Skeletal muscle tissue (tissue), 4 donors: ENCODE results near the gene KDM4B. TPM values are rescaled to one million over a fixed set of nuclear protein-coding genes. Genes with fewer than 3 reads are reported as not detected.

ENCODE experiments used
- H3K27ac ChIP-seq: one replicate; pipeline ENCODE4 v1.7.0; 2013; ENCODE audit warnings: mild to moderate bottlenecking, low read depth, low read length, inconsistent platforms
- H3K27me3 ChIP-seq, 3 donors: one replicate each; pipeline ENCODE4 v1.7.0; 2013; ENCODE audit warnings: low read length in 3 of 3; ENCODE audit not compliant: control insufficient read depth in 3 of 3, insufficient read depth in 3 of 3
- H3K36me3 ChIP-seq, 3 donors: one replicate each; pipeline ENCODE4 v1.7.0; 2013; ENCODE audit warnings: low read length in 3 of 3; ENCODE audit not compliant: control insufficient read depth in 3 of 3, insufficient read depth in 3 of 3
- H3K4me1 ChIP-seq, 3 donors: one replicate each; pipeline ENCODE4 v1.7.0; 2013; ENCODE audit warnings: low read length in 3 of 3, mild to moderate bottlenecking in 3 of 3; ENCODE audit not compliant: control insufficient read depth in 3 of 3, insufficient read depth in 3 of 3
- H3K4me3 ChIP-seq, 3 donors: one replicate each; pipeline ENCODE4 v1.7.0; 2013; ENCODE audit warnings: low read length in 3 of 3
- H3K9ac ChIP-seq, 3 donors: one replicate each; pipeline ENCODE4 v1.7.0; 2013; ENCODE audit warnings: low read length in 3 of 3, mild to moderate bottlenecking in 3 of 3, moderate library complexity in 2 of 3, low read depth in 1 of 3
- H3K9me3 ChIP-seq, 3 donors: one replicate each; pipeline ENCODE4 v1.7.0; 2013; ENCODE audit warnings: low read length in 3 of 3; ENCODE audit not compliant: control insufficient read depth in 3 of 3
- total RNA-seq: library from RNA; depleted of rRNA; stranded (reverse); fragments of >200 nt; gene quantifications from one replicate; pipeline ENCODE4 v1.2.3, GENCODE V29; 2014
- donor health status: Osteomylitis.

Gene KDM4B
- total RNA-seq, 1 donor from 2014 or later, result 11.5 TPM

DNA sequence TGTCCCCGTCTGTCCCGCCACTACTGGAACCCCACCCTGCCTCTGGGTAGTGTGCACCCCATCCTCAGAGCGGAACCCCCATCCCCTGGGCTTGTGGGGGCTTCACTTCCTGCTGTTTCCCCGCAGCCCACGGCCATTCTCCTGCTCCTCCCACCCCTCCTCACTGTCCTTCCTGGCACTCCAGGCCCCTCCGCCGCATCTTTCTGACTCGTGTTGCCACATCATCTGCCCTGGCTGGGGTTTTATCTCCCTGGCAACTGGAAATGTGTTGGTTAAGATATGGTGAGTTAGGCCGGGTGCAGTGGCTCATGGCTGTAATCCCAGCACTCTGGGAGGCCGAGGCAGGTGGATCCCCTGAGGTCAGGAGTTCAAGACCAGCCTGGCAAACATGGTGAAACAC is 37.3 kb downstream of the KDM4B start:
- no peaks in the 10 kb centered on the region for H3K27me3 ChIP-seq
- no peak overlapping the region for H3K9ac ChIP-seq
- no peaks in the 10 kb centered on the region for H3K9me3 ChIP-seq
- H3K36me3 ChIP-seq, result peaks cover 0 to 2% (median 0%) of the 10 kb centered on the region in 3 donors
- H3K4me1 ChIP-seq, result peaks cover 2 to 9% (median 3%) of the 10 kb centered on the region in 3 donors
- H3K4me3 ChIP-seq, result no peak overlapping the region
- no peak overlapping the region for H3K27ac ChIP-seq

DNA sequence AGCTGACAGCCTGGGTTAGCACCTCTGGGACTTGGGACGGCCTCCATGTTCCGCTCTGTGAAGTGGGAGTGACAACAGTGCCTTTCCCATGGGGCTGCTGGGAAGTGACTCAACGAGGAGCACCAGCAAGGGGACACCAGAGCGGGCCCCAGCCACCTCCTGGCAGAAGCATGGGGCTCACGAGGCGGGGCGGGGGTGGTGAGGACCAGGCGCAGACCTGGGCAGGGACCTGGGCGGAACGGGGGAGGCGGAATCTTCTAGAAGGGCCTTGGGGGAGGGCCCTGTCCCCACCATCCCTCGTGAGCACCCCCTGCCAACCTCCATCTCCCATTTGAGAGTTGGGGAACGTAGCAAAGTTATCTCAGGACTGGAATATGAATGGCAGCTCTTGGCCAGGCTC is 37.9 kb downstream of the KDM4B start:
- H3K27me3 ChIP-seq, result no peaks in the 10 kb centered on the region
- H3K36me3 ChIP-seq, result peaks cover 0 to 2% (median 0%) of the 10 kb centered on the region in 3 donors
- no peaks in the 10 kb centered on the region for H3K9me3 ChIP-seq
- H3K4me1 ChIP-seq, result peaks cover 2 to 13% (median 3%) of the 10 kb centered on the region in 3 donors
- H3K27ac ChIP-seq, result no peak overlapping the region
- H3K4me3 ChIP-seq, result no peak overlapping the region
- H3K9ac ChIP-seq, result no peak overlapping the region

DNA sequence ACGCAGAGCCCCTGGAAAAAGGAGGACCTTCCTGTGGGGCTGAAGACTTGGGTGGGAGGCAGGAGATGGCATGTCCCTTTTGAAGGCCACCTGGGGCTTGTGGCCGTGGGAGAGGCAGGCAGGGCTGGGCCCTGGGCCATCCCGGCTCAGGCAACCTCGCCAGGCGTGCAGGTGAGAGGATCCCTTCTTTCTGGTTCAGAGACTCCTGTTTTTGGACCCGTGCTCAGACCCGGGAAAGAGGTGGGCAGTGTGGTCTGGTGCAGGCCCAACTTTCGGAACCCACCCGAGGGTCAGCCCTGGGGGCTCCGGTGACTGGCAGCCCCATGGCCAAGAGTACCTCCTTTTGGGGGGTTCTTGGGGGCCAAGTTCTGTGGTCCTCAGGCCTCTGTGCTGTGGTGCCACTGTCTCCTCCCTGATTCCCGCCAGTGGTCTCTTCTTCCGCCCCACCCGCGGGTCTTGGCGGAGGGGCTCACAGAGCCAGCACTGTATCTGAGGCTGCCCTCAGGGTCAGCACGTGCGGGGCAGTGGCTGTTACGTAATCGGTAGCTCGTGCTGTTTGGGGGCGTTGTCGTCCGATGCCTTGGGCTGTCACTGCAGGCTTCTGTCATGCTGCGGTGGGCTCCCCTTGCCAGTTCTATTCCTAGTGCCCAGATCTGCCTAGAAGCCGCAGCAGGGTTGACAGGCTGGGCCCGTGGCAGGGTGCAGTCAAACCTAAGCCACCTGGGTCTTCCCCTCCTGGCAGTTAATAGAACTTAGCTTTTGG is 42.7 kb downstream of the KDM4B start:
- H3K27me3 ChIP-seq, result no peaks in the 10 kb centered on the region
- H3K4me1 ChIP-seq, result peaks cover 0 to 14% (median 0%) of the 10 kb centered on the region in 3 donors
- H3K36me3 ChIP-seq, result peaks cover 1 to 8% (median 5%) of the 10 kb centered on the region in 3 donors
- no peak overlapping the region for H3K9ac ChIP-seq
- H3K4me3 ChIP-seq, result no peak overlapping the region
- H3K27ac ChIP-seq, result no peak overlapping the region
- no peaks in the 10 kb centered on the region for H3K9me3 ChIP-seq

DNA sequence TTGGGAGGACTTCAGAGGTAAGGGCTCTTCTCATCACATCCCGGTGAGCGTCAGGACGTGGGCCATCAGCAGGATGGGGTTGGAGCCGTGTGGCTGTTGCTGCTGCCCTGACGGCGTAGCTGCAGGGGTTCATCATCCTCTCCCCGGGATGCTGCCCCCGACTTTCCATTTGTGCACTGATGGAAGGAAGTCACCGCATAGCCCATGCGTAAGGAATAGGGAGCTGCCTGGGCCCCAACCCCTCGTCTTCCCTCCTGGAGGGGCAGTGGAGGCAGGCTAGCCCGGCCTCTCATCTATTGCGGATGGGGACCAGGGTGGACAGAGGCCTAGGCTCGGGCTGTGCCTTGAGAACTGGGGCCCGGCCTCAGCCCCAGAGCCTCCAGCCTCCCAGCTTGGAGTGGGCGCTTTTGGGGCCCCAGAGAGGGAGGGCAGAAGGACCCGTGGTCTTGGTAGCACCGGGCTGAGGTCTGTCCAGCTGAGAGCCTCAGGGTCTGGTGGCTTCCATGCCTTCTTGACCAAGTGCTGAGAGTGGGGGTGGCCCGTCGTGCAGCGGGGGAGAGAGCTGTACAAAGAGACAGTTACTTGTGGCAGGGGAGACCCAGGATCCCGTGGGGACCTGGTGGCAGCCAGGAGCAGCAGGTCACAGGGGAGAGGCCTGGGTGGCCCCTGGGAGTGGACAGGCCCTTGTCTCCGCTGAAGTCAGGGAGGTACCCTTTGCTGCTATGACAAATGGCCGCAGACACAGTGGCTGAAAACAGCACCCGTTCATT is 44.0 kb downstream of the KDM4B start:
- peaks cover 0 to 14% (median 0%) of the 10 kb centered on the region in 3 donors for H3K4me1 ChIP-seq
- no peaks in the 10 kb centered on the region for H3K27me3 ChIP-seq
- H3K27ac ChIP-seq, result no peak overlapping the region
- H3K4me3 ChIP-seq, result no peak overlapping the region
- no peaks in the 10 kb centered on the region for H3K9me3 ChIP-seq
- H3K36me3 ChIP-seq, result peaks cover 9 to 13% (median 10%) of the 10 kb centered on the region in 3 donors
- H3K9ac ChIP-seq, result peak overlapping the region in 1 of 3 donors; percentile 16

DNA sequence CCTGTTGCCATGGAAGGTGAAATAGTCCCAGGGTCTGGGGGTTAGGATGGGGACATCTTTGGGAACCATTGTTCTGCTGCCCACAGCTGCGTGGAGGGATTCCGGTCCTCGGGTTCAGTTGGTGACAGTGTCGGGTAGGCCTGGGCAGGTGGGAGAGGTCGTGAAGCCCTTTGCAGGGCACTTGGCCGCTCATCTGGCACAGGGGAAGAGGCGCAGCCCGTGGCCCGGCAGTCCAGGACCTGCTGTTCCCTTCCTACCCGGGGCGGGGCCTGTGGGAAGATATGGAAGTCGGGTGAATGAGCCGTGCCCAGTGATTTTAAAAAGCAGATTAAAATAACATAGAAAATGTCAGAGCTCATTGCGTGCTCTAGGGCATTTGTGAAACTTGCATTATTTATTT is 44.8 kb downstream of the KDM4B start:
- Histone ChIP-seq H3K27me3 (no peaks in the 10 kb centered on the region), H3K27ac (no peak overlapping the region), H3K4me3 (no peak overlapping the region), H3K9ac (no peak overlapping the region), H3K4me1 (peaks cover 0 to 18% (median 3%) of the 10 kb centered on the region in 3 donors), H3K9me3 (no peaks in the 10 kb centered on the region), H3K36me3 (peaks cover 14 to 16% (median 14%) of the 10 kb centered on the region in 3 donors)

DNA sequence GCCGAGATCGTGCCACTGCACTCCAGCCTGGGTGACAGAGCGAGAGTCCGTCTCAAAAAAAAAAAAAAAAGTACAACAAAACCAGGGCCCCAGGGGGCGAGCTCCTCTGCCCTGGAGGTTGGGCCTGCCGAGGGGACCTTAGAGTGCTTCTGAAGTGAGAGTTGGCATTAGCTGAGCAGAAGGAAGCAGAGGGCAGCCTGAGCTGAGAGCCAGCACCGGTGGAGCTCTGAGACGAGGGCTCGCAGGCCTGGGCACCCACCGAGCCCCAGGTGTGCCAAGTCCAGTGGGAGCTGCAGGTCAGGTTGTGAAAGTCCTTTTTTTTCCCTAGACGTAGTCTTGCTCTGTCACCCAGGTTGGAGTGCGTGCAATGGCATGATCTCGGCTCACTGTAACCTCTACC is 46.0 kb downstream of the KDM4B start:
- Histone ChIP-seq H3K4me1 (peaks cover 0 to 17% (median 3%) of the 10 kb centered on the region in 3 donors), H3K27ac (no peak overlapping the region), H3K27me3 (no peaks in the 10 kb centered on the region), H3K9ac (no peak overlapping the region), H3K36me3 (peaks cover 15 to 18% (median 16%) of the 10 kb centered on the region in 3 donors), H3K4me3 (no peak overlapping the region), H3K9me3 (no peaks in the 10 kb centered on the region)

DNA sequence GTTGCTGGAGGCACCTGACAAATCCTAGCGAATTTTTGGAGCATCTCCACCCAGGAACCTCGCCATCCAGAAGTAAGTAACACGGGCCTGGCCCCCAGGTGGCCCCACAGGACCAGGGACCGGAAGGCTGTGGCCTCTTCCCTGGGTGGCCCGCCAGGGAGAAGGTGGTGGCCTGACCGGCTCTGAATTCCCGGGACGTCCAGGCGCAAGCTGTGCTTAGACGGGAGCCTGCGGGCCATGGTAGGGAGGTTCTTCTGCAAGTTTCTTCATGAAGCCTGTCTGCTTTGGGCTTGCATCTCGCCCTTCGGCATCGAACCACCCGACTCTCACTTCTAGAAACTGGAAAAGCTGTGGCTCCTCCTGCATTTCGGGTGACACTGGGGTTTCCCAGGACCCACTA is 47.4 kb downstream of the KDM4B start:
- peaks cover 18 to 19% (median 19%) of the 10 kb centered on the region in 3 donors for H3K36me3 ChIP-seq
- H3K9me3 ChIP-seq, result no peaks in the 10 kb centered on the region
- no peak overlapping the region for H3K9ac ChIP-seq
- H3K27ac ChIP-seq, result no peak overlapping the region
- H3K4me1 ChIP-seq, result peaks cover 0 to 15% (median 3%) of the 10 kb centered on the region in 3 donors
- no peak overlapping the region for H3K4me3 ChIP-seq
- H3K27me3 ChIP-seq, result no peaks in the 10 kb centered on the region

DNA sequence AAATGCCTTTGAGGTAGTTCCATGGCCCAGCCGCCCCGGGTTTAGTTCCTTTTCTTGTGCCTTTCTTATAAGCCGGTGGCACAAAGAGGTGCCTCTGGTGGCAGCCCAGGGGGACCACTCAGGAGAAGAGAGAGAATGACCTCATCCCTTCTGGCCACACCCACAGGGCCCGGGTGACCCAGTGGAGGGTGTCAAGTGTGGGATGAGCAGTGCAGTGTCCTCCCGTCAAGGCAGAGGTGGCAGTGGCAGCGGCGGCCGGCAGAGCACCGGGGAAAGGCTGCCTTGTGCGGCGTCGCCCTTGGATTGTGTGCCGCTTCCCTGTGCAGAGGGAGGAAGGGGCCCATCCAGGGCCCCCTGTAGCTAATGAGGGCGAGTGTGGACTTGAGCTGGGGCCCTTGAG is 47.9 kb downstream of the KDM4B start:
- Histone ChIP-seq H3K4me1 (peaks cover 0 to 12% (median 3%) of the 10 kb centered on the region in 3 donors), H3K9me3 (no peaks in the 10 kb centered on the region), H3K27ac (no peak overlapping the region), H3K9ac (no peak overlapping the region), H3K4me3 (no peak overlapping the region), H3K27me3 (no peaks in the 10 kb centered on the region), H3K36me3 (peaks cover 18 to 19% (median 19%) of the 10 kb centered on the region in 3 donors)

DNA sequence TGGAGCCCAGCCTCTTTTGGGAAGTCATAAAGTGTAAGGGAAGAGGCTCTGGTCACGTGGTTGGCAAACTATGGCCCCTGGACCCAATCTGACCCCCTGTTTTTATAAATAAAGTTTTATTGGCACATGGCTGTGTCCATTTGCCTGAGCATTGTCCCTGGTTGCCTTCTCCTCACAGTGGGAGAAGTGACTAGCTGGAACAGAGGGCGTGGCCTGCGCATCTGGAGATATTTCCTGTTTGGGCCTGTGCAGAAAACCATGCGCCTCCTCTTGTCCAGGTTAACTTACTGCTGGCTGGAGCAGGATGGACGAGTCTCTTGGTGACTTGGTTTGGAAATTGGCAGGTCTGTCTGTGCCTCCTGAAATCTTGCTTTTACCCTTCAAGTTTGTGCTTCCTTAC is 48.3 kb downstream of the KDM4B start:
- H3K27ac ChIP-seq, result no peak overlapping the region
- H3K27me3 ChIP-seq, result no peaks in the 10 kb centered on the region
- no peak overlapping the region for H3K9ac ChIP-seq
- no peaks in the 10 kb centered on the region for H3K9me3 ChIP-seq
- peaks cover 4 to 12% (median 6%) of the 10 kb centered on the region in 3 donors for H3K4me1 ChIP-seq
- peaks cover 18 to 19% (median 19%) of the 10 kb centered on the region in 3 donors for H3K36me3 ChIP-seq
- H3K4me3 ChIP-seq, result no peak overlapping the region
